ENCODE data around the gene ARHGEF2. TPM values are rescaled to one million over a fixed set of nuclear protein-coding genes. Genes with fewer than 3 reads are reported as not detected.

The ARHGEF2 gene
- total RNA-seq, 2 experiments from 2014 or later: 165 to 174 TPM

- peaks cover 50% of the 10 kb centered on the region for H3K36me3 Mint-ChIP-seq
- intact Hi-C loops (cut with micrococcal nuclease): no loop called here
- ChIA-PET POLR2A (interaction anchor here (0.5 kb wide), 1 partner anchor 17 kb away, joined by 3 read pairs; no protein-coding TSS in a partner anchor), CTCF (interaction anchor here (2.7 kb wide), 1 partner anchor 14 kb away, joined by 8 read pairs; no protein-coding TSS in a partner anchor)
- DNase-seq: no peak
- peak overlapping the region; percentile 45 for H3K27ac Mint-ChIP-seq
- peaks cover 12% of the 10 kb centered on the region for H3K4me1 Mint-ChIP-seq (ENCODE audit: low read depth)
- no peaks in the 10 kb centered on the region for H3K27me3 Mint-ChIP-seq
- H3K4me3 Mint-ChIP-seq: no peak overlapping the region
- no peaks in the 10 kb centered on the region for H3K9me3 Mint-ChIP-seq
Measured at GRCh38 chr1:155951753-155952504, 26.4 kb downstream of the ARHGEF2 start.

- Mint-ChIP-seq H3K4me3 (no peak overlapping the region), H3K4me1 (ENCODE audit: low read depth) (peaks cover 23% of the 10 kb centered on the region), H3K27me3 (no peaks in the 10 kb centered on the region), H3K9me3 (no peaks in the 10 kb centered on the region), H3K36me3 (peaks cover 60% of the 10 kb centered on the region), H3K27ac (no peak overlapping the region)
- intact Hi-C loops (cut with micrococcal nuclease): no loop called here
- CTCF ChIA-PET: interaction anchor here (2.7 kb wide), 1 partner anchor 13 kb away, joined by 8 read pairs; no protein-coding TSS in a partner anchor
- no peak for DNase-seq
- POLR2A ChIA-PET: no interaction called here
Measured at GRCh38 chr1:155950829-155951228, 27.5 kb downstream of the ARHGEF2 start.

- Mint-ChIP-seq H3K27me3 (no peaks in the 10 kb centered on the region), H3K27ac (peak overlapping the region; percentile 98), H3K36me3 (peaks cover 42% of the 10 kb centered on the region), H3K9me3 (no peaks in the 10 kb centered on the region), H3K4me3 (no peak overlapping the region), H3K4me1 (ENCODE audit: low read depth) (peaks cover 41% of the 10 kb centered on the region)
- ChIA-PET POLR2A (no interaction called here), CTCF (interaction anchor here (0.6 to 2.9 kb wide), 5 partner anchors 9 to 42 kb away, joined by 3 to 15 read pairs (median 3); no protein-coding TSS in a partner anchor)
- no peak for DNase-seq
- intact Hi-C loops (cut with micrococcal nuclease): loop anchor here (2.0 to 10.0 kb wide), 3 partner anchors 41 to 277 kb away; partner anchors contain the start of gene SSR2
Measured at GRCh38 chr1:155947741-155948140, 30.6 kb downstream of the ARHGEF2 start.

- ChIA-PET CTCF (interaction anchor here (0.6 to 2.9 kb wide), 4 partner anchors 9 to 43 kb away, joined by 3 to 15 read pairs (median 6); no protein-coding TSS in a partner anchor), POLR2A (no interaction called here)
- intact Hi-C loops (cut with micrococcal nuclease): loop anchor here (2.0 to 10.0 kb wide), 3 partner anchors 42 to 278 kb away; partner anchors contain the start of gene SSR2
- peaks cover 45% of the 10 kb centered on the region for H3K4me1 Mint-ChIP-seq (ENCODE audit: low read depth)
- H3K27me3 Mint-ChIP-seq: no peaks in the 10 kb centered on the region
- H3K27ac Mint-ChIP-seq: peak overlapping the region; percentile 98
- DNase-seq: no peak
- H3K36me3 Mint-ChIP-seq: peaks cover 38% of the 10 kb centered on the region
- peak overlapping the region; percentile 65 for H3K4me3 Mint-ChIP-seq
- H3K9me3 Mint-ChIP-seq: no peaks in the 10 kb centered on the region
Measured at GRCh38 chr1:155947292-155947691, 31.1 kb downstream of the ARHGEF2 start.

GRCh38 chr1:155946633-155947219, 31.6 kb downstream of the ARHGEF2 start:
- H3K36me3 Mint-ChIP-seq: peaks cover 32% of the 10 kb centered on the region
- ChIA-PET POLR2A (interaction anchor here (0.8 to 3.7 kb wide), 4 partner anchors 12 to 35 kb away, joined by 3 to 44 read pairs (median 10); partner anchors contain the start of genes ARHGEF2 and KHDC4), CTCF (interaction anchor here (0.8 to 2.6 kb wide), 9 partner anchors 9 to 150 kb away, joined by 3 to 16 read pairs (median 5); partner anchors contain the start of genes ARHGEF2 and KHDC4)
- H3K4me1 Mint-ChIP-seq (ENCODE audit: low read depth): peaks cover 50% of the 10 kb centered on the region
- H3K27ac Mint-ChIP-seq: peak overlapping the region; percentile 98
- DNase-seq: no peak
- no peaks in the 10 kb centered on the region for H3K27me3 Mint-ChIP-seq
- peak overlapping the region; percentile 65 for H3K4me3 Mint-ChIP-seq
- no peaks in the 10 kb centered on the region for H3K9me3 Mint-ChIP-seq
- intact Hi-C loops (cut with micrococcal nuclease): loop anchor here (1.0 to 10.0 kb wide), 6 partner anchors 8 to 278 kb away; partner anchors contain the start of genes KHDC4 and SSR2

GRCh38 chr1:155944444-155944799, 33.9 kb downstream of the ARHGEF2 start:
- H3K4me1 Mint-ChIP-seq (ENCODE audit: low read depth): peaks cover 71% of the 10 kb centered on the region
- H3K4me3 Mint-ChIP-seq: no peak overlapping the region
- H3K27me3 Mint-ChIP-seq: no peaks in the 10 kb centered on the region
- H3K9me3 Mint-ChIP-seq: no peaks in the 10 kb centered on the region
- POLR2A ChIA-PET: interaction anchor here (3.7 kb wide), 1 partner anchor 34 kb away, joined by 44 read pairs; the partner anchor contains the start of gene ARHGEF2
- peak overlapping the region; percentile 98 for H3K27ac Mint-ChIP-seq
- CTCF ChIA-PET: interaction anchor here (0.6 to 2.6 kb wide), 2 partner anchors 45 to 62 kb away, joined by 3 to 16 read pairs; no protein-coding TSS in a partner anchor
- peaks cover 19% of the 10 kb centered on the region for H3K36me3 Mint-ChIP-seq
- DNase-seq: no peak
- intact Hi-C loops (cut with micrococcal nuclease): loop anchor here (10.0 kb wide), 1 partner anchor 280 kb away; no protein-coding TSS in a partner anchor

GRCh38 chr1:155942578-155943141, 35.7 kb downstream of the ARHGEF2 start:
- H3K27me3 Mint-ChIP-seq: no peaks in the 10 kb centered on the region
- no peak overlapping the region for H3K4me3 Mint-ChIP-seq
- peaks cover 71% of the 10 kb centered on the region for H3K4me1 Mint-ChIP-seq (ENCODE audit: low read depth)
- ChIA-PET POLR2A (interaction anchor here (0.8 to 1.1 kb wide), 2 partner anchors 8 to 34 kb away, joined by 3 read pairs; partner anchors contain the start of gene KHDC4), CTCF (interaction anchor here (0.6 to 1.4 kb wide), 2 partner anchors 21 to 47 kb away, joined by 3 to 8 read pairs; no protein-coding TSS in a partner anchor)
- intact Hi-C loops (cut with micrococcal nuclease): loop anchor here (10.0 kb wide), 1 partner anchor 282 kb away; no protein-coding TSS in a partner anchor
- DNase-seq: no peak
- H3K27ac Mint-ChIP-seq: peak overlapping the region; percentile 50
- no peaks in the 10 kb centered on the region for H3K9me3 Mint-ChIP-seq
- H3K36me3 Mint-ChIP-seq: peaks cover 16% of the 10 kb centered on the region

- CTCF ChIA-PET: interaction anchor here (0.6 kb wide), 1 partner anchor 20 kb away, joined by 3 read pairs; no protein-coding TSS in a partner anchor
- POLR2A ChIA-PET: interaction anchor here (1.1 kb wide), 1 partner anchor 35 kb away, joined by 3 read pairs; no protein-coding TSS in a partner anchor
- no peak for DNase-seq
- H3K27ac Mint-ChIP-seq: peak overlapping the region; percentile 68
- intact Hi-C loops (cut with micrococcal nuclease): loop anchor here (10.0 kb wide), 1 partner anchor 283 kb away; no protein-coding TSS in a partner anchor
- H3K36me3 Mint-ChIP-seq: peaks cover 11% of the 10 kb centered on the region
- peaks cover 66% of the 10 kb centered on the region for H3K4me1 Mint-ChIP-seq (ENCODE audit: low read depth)
- no peaks in the 10 kb centered on the region for H3K9me3 Mint-ChIP-seq
- no peaks in the 10 kb centered on the region for H3K27me3 Mint-ChIP-seq
- no peak overlapping the region for H3K4me3 Mint-ChIP-seq
Measured at GRCh38 chr1:155941845-155942531, 36.4 kb downstream of the ARHGEF2 start.

- H3K9me3 Mint-ChIP-seq: no peaks in the 10 kb centered on the region
Measured at GRCh38 chr1:155940993-155941844, 37.1 kb downstream of the ARHGEF2 start, which contains the start of gene RXFP4. Gene RXFP4, plus strand, starts transcription at chr1:155941638. Its CDS starts 72 bp downstream, at chr1:155941710.

GRCh38 chr1:155940482-155940992, 37.8 kb downstream of the ARHGEF2 start:
- ChIA-PET POLR2A (interaction anchor here (0.5 to 4.1 kb wide), 3 partner anchors 37 to 277 kb away, joined by 3 to 24 read pairs (median 3); partner anchors contain the start of gene ARHGEF2), CTCF (interaction anchor here (1.2 to 5.6 kb wide), 3 partner anchors 37 to 50 kb away, joined by 5 to 92 read pairs (median 29); partner anchors contain the start of gene ARHGEF2)
- no peaks in the 10 kb centered on the region for H3K27me3 Mint-ChIP-seq
- no peak overlapping the region for H3K4me3 Mint-ChIP-seq
- H3K27ac Mint-ChIP-seq: peak overlapping the region; percentile 68
- intact Hi-C loops (cut with micrococcal nuclease): loop anchor here (10.0 kb wide), 1 partner anchor 284 kb away; no protein-coding TSS in a partner anchor
- no peaks in the 10 kb centered on the region for H3K9me3 Mint-ChIP-seq
- no peaks in the 10 kb centered on the region for H3K36me3 Mint-ChIP-seq
- H3K4me1 Mint-ChIP-seq (ENCODE audit: low read depth): peaks cover 55% of the 10 kb centered on the region
- DNase-seq: peak; percentile 16

More at GRCh38 chr1:155940993-155941844, 37.1 kb downstream of the ARHGEF2 start, which contains the start of gene RXFP4:
- DNase-seq: peak; percentile 14
- peak within 1 kb of the TSS; percentile 68 for H3K27ac Mint-ChIP-seq
- CTCF ChIA-PET: interaction anchor here (1.2 to 5.6 kb wide), 3 partner anchors 36 to 49 kb away, joined by 5 to 92 read pairs (median 29); partner anchors contain the start of gene ARHGEF2
- H3K36me3 Mint-ChIP-seq: peaks cover 4% of the 10 kb centered on the region
- peaks cover 58% of the 10 kb centered on the region for H3K4me1 Mint-ChIP-seq (ENCODE audit: low read depth)
- H3K4me3 Mint-ChIP-seq: no peak within 1 kb of the TSS
- POLR2A ChIA-PET: interaction anchor here (0.5 to 4.1 kb wide), 4 partner anchors 15 to 276 kb away, joined by 3 to 24 read pairs (median 4); partner anchors contain the start of gene ARHGEF2
- H3K27me3 Mint-ChIP-seq: no peaks in the 10 kb centered on the region
- intact Hi-C loops (cut with micrococcal nuclease): loop anchor here (10.0 kb wide), 1 partner anchor 284 kb away; no protein-coding TSS in a partner anchor

Measured in activated CD4-positive, alpha-beta memory T cell treated with anti-CD3 and anti-CD28 coated beads for 36 hours (primary cell).